HepG2 (cell line): ENCODE results near the gene BCAM. TPM values are rescaled to one million over a fixed set of nuclear protein-coding genes. Genes with fewer than 3 reads are reported as not detected.
A peak's percentile ranks its signal among the peaks of the same experiment; 100 is the strongest.

ENCODE experiments used
- FOXA3 ChIP-seq: IDR thresholded peaks from 2 replicates; pipeline ENCODE4 v1.6.1; 2016; ENCODE audit warnings: missing genetic modification reagents, missing compliant biosample characterization
- GFI1 ChIP-seq: sonication (generic); formaldehyde crosslinking; IDR thresholded peaks from 2 replicates; pipeline ENCODE4 v1.5.0; 2020; ENCODE audit warnings: missing genetic modification reagents, mild to moderate bottlenecking, borderline replicate concordance
- HNF1B ChIP-seq: sonication (generic); formaldehyde crosslinking; IDR thresholded peaks from 2 replicates; pipeline ENCODE4 v1.5.1; 2020; ENCODE audit warnings: mild to moderate bottlenecking, moderate library complexity, missing genetic modification reagents
- HOXA3 ChIP-seq: sonication (generic); formaldehyde crosslinking; IDR thresholded peaks from 2 replicates; pipeline ENCODE4 v1.5.0; 2020; ENCODE audit warnings: missing genetic modification reagents
- KLF12 ChIP-seq: sonication (generic); formaldehyde crosslinking; IDR thresholded peaks from 2 replicates; pipeline ENCODE4 v1.4.0; 2020; ENCODE audit warnings: missing genetic modification reagents, borderline replicate concordance
- MAFG ChIP-seq: sonication (generic); formaldehyde crosslinking; IDR thresholded peaks from 2 replicates; pipeline ENCODE4 v1.5.1; 2020; ENCODE audit warnings: mild to moderate bottlenecking, missing genetic modification reagents
- MYNN ChIP-seq: sonication (generic); formaldehyde crosslinking; IDR thresholded peaks from 2 replicates; pipeline ENCODE4 v1.4.0; 2020; ENCODE audit warnings: mild to moderate bottlenecking, low read depth, missing genetic modification reagents
- PTBP1 ChIP-seq: fragments of 200-400 bp; formaldehyde crosslinking; IDR thresholded peaks from 2 replicates; pipeline ENCODE4 v1.6.1; 2018; ENCODE audit warnings: low read length, low read depth; ENCODE audit not compliant: poor library complexity, severe bottlenecking
- SNAPC2 ChIP-seq: sonication (generic); formaldehyde crosslinking; IDR thresholded peaks from 2 replicates; pipeline ENCODE4 v1.8.1; 2022; ENCODE audit warnings: mild to moderate bottlenecking, missing genetic modification reagents
- TSC22D2 ChIP-seq: sonication (generic); formaldehyde crosslinking; IDR thresholded peaks from 2 replicates; pipeline ENCODE4 v1.5.1; 2020; ENCODE audit warnings: missing genetic modification reagents, mild to moderate bottlenecking, borderline replicate concordance
- U2AF2 ChIP-seq: fragments of 200-400 bp; formaldehyde crosslinking; IDR thresholded peaks from 2 replicates; pipeline ENCODE4 v1.6.1; 2017; ENCODE audit warnings: low read depth, mild to moderate bottlenecking, low read length
- ZBTB25 ChIP-seq: IDR thresholded peaks from 2 replicates; pipeline ENCODE4 v1.6.1; 2018; ENCODE audit warnings: missing genetic modification reagents
- ZNF205 ChIP-seq: IDR thresholded peaks from 2 replicates; pipeline ENCODE4 v1.6.1; 2018; ENCODE audit warnings: missing biosample characterization, missing genetic modification reagents
- ZNF558 ChIP-seq: sonication (generic); formaldehyde crosslinking; IDR thresholded peaks from 2 replicates; pipeline ENCODE4 v1.9.0; 2022; ENCODE audit warnings: mild to moderate bottlenecking, missing genetic modification reagents, borderline replicate concordance
- ZNF605 ChIP-seq: sonication (generic); formaldehyde crosslinking; IDR thresholded peaks from 2 replicates; pipeline ENCODE4 v1.8.0; 2022; ENCODE audit warnings: mild to moderate bottlenecking, missing genetic modification reagents
- ZNF703 ChIP-seq: sonication (generic); formaldehyde crosslinking; IDR thresholded peaks from 2 replicates; pipeline ENCODE4 v1.5.1; 2020; ENCODE audit warnings: missing genetic modification reagents, mild to moderate bottlenecking, moderate library complexity, borderline replicate concordance
- ZNF713 ChIP-seq: sonication (generic); formaldehyde crosslinking; IDR thresholded peaks from 2 replicates; pipeline ENCODE4 v1.4.0; 2020; ENCODE audit warnings: mild to moderate bottlenecking, missing genetic modification reagents
- polyA plus RNA-seq, 8 experiments: library from polyadenylated mRNA; depleted of rRNA in 3 of 8; stranded (reverse) in 7 of 8; unstranded in 1 of 8; fragments of >200 nt; fragmentation: Illumina TruSeq in 4 of 8; extraction: Trizol in 4 of 8; gene quantifications; 2 replicates each; pipeline versions ENCODE4 v1.2.1 to v1.2.3, GENCODE V29; 2011 to 2016; ENCODE audit warnings: low read depth in 4 of 8, missing spikeins in 1 of 8, mixed read lengths in 1 of 8; ENCODE audit not compliant: insufficient read depth in 1 of 8
- total RNA-seq, 5 experiments: library from RNA; depleted of rRNA; stranded (reverse); fragments of >200 nt; fragmentation: Illumina TruSeq; extraction: Trizol; gene quantifications; 2 replicates each; pipeline ENCODE4 v1.2.3, GENCODE V29; 2016; ENCODE audit warnings: low read depth in 1 of 5
- TF ChIP-seq, protein P1 (sequence below): IDR thresholded peaks from 2 replicates; pipeline ENCODE4 v1.6.1; 2012; ENCODE audit warnings: low read length, improper control_type of control experiment
- TF ChIP-seq, protein P2 (sequence below): sonication (generic); formaldehyde crosslinking; IDR thresholded peaks from 2 replicates; pipeline ENCODE4 v1.5.0; 2020; ENCODE audit warnings: mild to moderate bottlenecking, missing genetic modification reagents, borderline replicate concordance

The BCAM gene
- total and polyA plus RNA-seq, 2 of the 13 experiments (the other 11 are each of a cell fraction or from before 2014, with no cell fraction given), result 51.2 to 62.7 TPM

DNA sequence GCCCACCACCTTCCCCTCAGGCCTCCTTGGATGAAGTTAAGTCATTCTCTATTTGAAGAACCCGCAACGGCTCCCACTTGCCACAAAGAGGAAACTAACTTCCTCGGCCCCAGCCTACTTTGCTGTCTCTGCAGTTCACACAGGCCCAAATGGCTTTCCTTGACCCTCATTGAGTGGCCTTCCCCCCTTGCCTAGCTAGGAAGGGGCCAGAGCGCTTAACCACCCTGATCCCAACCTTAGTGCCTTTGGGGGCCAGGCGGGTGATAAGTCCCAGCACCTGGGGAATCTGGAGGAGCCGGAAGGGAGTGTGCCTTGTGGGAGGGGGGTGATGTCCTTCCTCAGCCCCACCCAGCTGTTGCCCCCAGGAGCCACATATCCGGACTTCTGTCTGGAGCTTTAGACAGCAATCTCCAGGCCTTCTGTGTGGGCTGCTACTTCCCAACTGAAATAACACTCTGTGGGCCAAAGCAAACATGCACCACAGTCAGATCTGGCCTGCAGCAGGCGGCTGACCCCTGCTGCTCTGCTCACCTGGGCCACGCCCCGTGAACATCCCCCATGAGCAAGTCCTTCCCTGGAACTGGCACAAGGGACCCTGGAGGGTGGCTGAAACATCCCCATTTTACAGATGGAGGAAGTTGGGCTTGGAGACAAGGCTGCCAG lies 47.6 kb downstream of the BCAM start (continued):
- TF ChIP-seq, protein P1, sequence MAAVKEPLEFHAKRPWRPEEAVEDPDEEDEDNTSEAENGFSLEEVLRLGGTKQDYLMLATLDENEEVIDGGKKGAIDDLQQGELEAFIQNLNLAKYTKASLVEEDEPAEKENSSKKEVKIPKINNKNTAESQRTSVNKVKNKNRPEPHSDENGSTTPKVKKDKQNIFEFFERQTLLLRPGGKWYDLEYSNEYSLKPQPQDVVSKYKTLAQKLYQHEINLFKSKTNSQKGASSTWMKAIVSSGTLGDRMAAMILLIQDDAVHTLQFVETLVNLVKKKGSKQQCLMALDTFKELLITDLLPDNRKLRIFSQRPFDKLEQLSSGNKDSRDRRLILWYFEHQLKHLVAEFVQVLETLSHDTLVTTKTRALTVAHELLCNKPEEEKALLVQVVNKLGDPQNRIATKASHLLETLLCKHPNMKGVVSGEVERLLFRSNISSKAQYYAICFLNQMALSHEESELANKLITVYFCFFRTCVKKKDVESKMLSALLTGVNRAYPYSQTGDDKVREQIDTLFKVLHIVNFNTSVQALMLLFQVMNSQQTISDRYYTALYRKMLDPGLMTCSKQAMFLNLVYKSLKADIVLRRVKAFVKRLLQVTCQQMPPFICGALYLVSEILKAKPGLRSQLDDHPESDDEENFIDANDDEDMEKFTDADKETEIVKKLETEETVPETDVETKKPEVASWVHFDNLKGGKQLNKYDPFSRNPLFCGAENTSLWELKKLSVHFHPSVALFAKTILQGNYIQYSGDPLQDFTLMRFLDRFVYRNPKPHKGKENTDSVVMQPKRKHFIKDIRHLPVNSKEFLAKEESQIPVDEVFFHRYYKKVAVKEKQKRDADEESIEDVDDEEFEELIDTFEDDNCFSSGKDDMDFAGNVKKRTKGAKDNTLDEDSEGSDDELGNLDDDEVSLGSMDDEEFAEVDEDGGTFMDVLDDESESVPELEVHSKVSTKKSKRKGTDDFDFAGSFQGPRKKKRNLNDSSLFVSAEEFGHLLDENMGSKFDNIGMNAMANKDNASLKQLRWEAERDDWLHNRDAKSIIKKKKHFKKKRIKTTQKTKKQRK, result no peak
- TF ChIP-seq ZNF558 (CRISPR knock-in tag), result no peak
- no peak for TF ChIP-seq U2AF2
- TF ChIP-seq, protein P2, sequence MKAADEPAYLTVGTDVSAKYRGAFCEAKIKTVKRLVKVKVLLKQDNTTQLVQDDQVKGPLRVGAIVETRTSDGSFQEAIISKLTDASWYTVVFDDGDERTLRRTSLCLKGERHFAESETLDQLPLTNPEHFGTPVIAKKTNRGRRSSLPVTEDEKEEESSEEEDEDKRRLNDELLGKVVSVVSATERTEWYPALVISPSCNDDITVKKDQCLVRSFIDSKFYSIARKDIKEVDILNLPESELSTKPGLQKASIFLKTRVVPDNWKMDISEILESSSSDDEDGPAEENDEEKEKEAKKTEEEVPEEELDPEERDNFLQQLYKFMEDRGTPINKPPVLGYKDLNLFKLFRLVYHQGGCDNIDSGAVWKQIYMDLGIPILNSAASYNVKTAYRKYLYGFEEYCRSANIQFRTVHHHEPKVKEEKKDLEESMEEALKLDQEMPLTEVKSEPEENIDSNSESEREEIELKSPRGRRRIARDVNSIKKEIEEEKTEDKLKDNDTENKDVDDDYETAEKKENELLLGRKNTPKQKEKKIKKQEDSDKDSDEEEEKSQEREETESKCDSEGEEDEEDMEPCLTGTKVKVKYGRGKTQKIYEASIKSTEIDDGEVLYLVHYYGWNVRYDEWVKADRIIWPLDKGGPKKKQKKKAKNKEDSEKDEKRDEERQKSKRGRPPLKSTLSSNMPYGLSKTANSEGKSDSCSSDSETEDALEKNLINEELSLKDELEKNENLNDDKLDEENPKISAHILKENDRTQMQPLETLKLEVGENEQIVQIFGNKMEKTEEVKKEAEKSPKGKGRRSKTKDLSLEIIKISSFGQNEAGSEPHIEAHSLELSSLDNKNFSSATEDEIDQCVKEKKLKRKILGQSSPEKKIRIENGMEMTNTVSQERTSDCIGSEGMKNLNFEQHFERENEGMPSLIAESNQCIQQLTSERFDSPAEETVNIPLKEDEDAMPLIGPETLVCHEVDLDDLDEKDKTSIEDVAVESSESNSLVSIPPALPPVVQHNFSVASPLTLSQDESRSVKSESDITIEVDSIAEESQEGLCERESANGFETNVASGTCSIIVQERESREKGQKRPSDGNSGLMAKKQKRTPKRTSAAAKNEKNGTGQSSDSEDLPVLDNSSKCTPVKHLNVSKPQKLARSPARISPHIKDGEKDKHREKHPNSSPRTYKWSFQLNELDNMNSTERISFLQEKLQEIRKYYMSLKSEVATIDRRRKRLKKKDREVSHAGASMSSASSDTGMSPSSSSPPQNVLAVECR (CRISPR knock-in tag), result no peak
- no peak for TF ChIP-seq HOXA3 (CRISPR knock-in tag)
- peak; percentile 84; the same call in 1 of the 2 replicates for TF ChIP-seq KLF12 (CRISPR knock-in tag)
- no peak for TF ChIP-seq SNAPC2 (CRISPR knock-in tag)
- no peak for TF ChIP-seq MYNN (CRISPR knock-in tag)
- no peak for TF ChIP-seq GFI1 (CRISPR knock-in tag)
- TF ChIP-seq ZNF703 (CRISPR knock-in tag), result no peak
- no peak for TF ChIP-seq TSC22D2
- no peak for TF ChIP-seq ZNF713
- peak; percentile 71 for TF ChIP-seq FOXA3
- no peak for TF ChIP-seq ZNF205 (CRISPR knock-in tag)
- no peak for TF ChIP-seq PTBP1
- no peak for TF ChIP-seq ZBTB25 (CRISPR knock-in tag)
- TF ChIP-seq HNF1B (CRISPR knock-in tag), result peak; percentile 6; the same call in 1 of the 2 replicates
- TF ChIP-seq ZNF605, result peak; percentile 62
- no peak for TF ChIP-seq MAFG
